ENCODE results near the gene MAP2. TPM values are rescaled to one million over a fixed set of nuclear protein-coding genes. Genes with fewer than 3 reads are reported as not detected.

Gene MAP2
- total RNA-seq, 1 experiment from 2014 or later = 0.05 TPM

GRCh38 chr2:209773377-209773776, 349.5 kb downstream of the MAP2 start:
- POLR2A ChIA-PET = no interaction called here
- no peaks in the 10 kb centered on the region for H3K9me3 ChIP-seq
- no peak overlapping the region for H3K4me3 Mint-ChIP-seq (ENCODE audit: unreplicated experiment)
- no peak for DNase-seq
- H3K36me3 Mint-ChIP-seq (ENCODE audit: insufficient read depth, unreplicated experiment) = no peaks in the 10 kb centered on the region
- no peaks in the 10 kb centered on the region for H3K27me3 ChIP-seq (replicated peaks; ENCODE audit: control insufficient read depth, insufficient read depth, low read length)
- no peak overlapping the region for H3K4me3 ChIP-seq (ENCODE audit: low read depth, low read length)
- BruUV-seq (replicated peaks) = no TSS peak
- H3K27ac Mint-ChIP-seq (ENCODE audit: unreplicated experiment) = no peak overlapping the region
- intact Hi-C loops (cut with micrococcal nuclease; ENCODE audit: unreplicated experiment) = no loop called here
- no peaks in the 10 kb centered on the region for H3K4me1 ChIP-seq
- H3K9me3 Mint-ChIP-seq (ENCODE audit: unreplicated experiment) = no peaks in the 10 kb centered on the region
- TF ChIP-seq CTCF (IDR thresholded peaks at IDR 0.05; ENCODE audit: insufficient read depth in 1 of 2, low read depth in 1 of 2, low read length in 1 of 2, severe bottlenecking in 1 of 2, unreplicated experiment in 1 of 2) = no peak
- CTCF ChIA-PET = no interaction called here
- H3K4me1 Mint-ChIP-seq (ENCODE audit: low read depth, unreplicated experiment) = no peaks in the 10 kb centered on the region
- H3K36me3 ChIP-seq (ENCODE audit: control insufficient read depth, insufficient read depth, low read length) = no peaks in the 10 kb centered on the region
- peaks cover 4% of the 10 kb centered on the region for H3K27me3 Mint-ChIP-seq (ENCODE audit: insufficient read depth, unreplicated experiment)
